Heart right ventricle (tissue), 16 donors: ENCODE measurements around the gene KCTD3. TPM values are rescaled to one million over a fixed set of nuclear protein-coding genes. Genes with fewer than 3 reads are reported as not detected.

ENCODE experiments used
- ATAC-seq, 8 donors: fragments of 200-7000 bp; cut with Tn5 transposase; one replicate each; pipeline ENCODE4 v1.9.1; 2020; ENCODE audit warnings: mild to moderate bottlenecking in 8 of 8, moderate library complexity in 8 of 8, moderate number of reproducible peaks in 1 of 8
- DNase-seq, 2 donors: peaks; one replicate each; pipeline ENCODE4 v3.0.0-alpha.2; 2020
- H3K27ac ChIP-seq, 10 donors: fragments of 200-600 bp; sonication (generic) in 2 of 10; one replicate each; pipeline versions ENCODE4 v1.5.0 to v1.8.0; 2020 to 2022; ENCODE audit warnings: mild to moderate bottlenecking in 3 of 10
- H3K27me3 ChIP-seq, 7 donors: fragments of 200-600 bp; one replicate each; pipeline ENCODE4 v1.8.0; 2021 to 2022; ENCODE audit warnings: mild to moderate bottlenecking in 2 of 7
- H3K36me3 ChIP-seq, 9 donors: fragments of 200-600 bp; sonication (generic) in 1 of 9; one replicate each; pipeline versions ENCODE4 v1.5.0 to v1.8.0; 2020 to 2022; ENCODE audit warnings: mild to moderate bottlenecking in 2 of 9
- H3K4me1 ChIP-seq, 9 donors: fragments of 200-600 bp; sonication (generic) in 1 of 9; one replicate each; pipeline versions ENCODE4 v1.5.0 to v1.8.0; 2020 to 2022; ENCODE audit warnings: mild to moderate bottlenecking in 4 of 9
- H3K4me3 ChIP-seq, 10 donors: fragments of 200-600 bp; sonication (generic) in 2 of 10; one replicate each; pipeline versions ENCODE4 v1.5.0 to v1.8.0; 2020 to 2022; ENCODE audit warnings: mild to moderate bottlenecking in 7 of 10, moderate library complexity in 2 of 10
- H3K9me3 ChIP-seq, 11 donors: fragments of 200-600 bp in 10 of 11; sonication (generic) in 2 of 11; one replicate each; pipeline versions ENCODE4 v1.5.0 to v1.8.0; 2013 to 2022; ENCODE audit warnings: mild to moderate bottlenecking in 2 of 11, control low read depth in 1 of 11, moderate library complexity in 1 of 11
- CTCF ChIP-seq, 9 donors: fragments of 200-600 bp; sonication (generic) in 2 of 9; IDR thresholded peaks; one replicate each; pipeline versions ENCODE4 v1.5.0 to v1.8.0; 2021 to 2022; ENCODE audit warnings: antibody characterized with exemption in 9 of 9, mild to moderate bottlenecking in 5 of 9, moderate library complexity in 1 of 9
- whole genome bisulfite sequencing, 2 donors: extraction: QIAGEN DNeasy Blood & Tissue Kit; methylation state at CpG; one replicate each; pipeline ENCODE4 v1.1.7; 2013; ENCODE audit warnings: inconsistent platforms in 1 of 2; 5-methylcytosine and 5-hydroxymethylcytosine counted together
- intact Hi-C, 10 donors: fragments of 100-400 bp; cut with DNase I; formaldehyde crosslinking; loops; one replicate each; pipeline versions ENCODE4 v1.11.1 to v1.14.2; 2022
- polyA plus RNA-seq, 2 donors: library from polyadenylated mRNA; stranded (reverse); fragments of 200-250 nt; gene quantifications; one replicate each; pipeline ENCODE4 v1.2.3, GENCODE V29; 2013
- total RNA-seq, 10 donors: library from RNA; stranded (reverse); fragmentation: NEBNext Ultra II Directional in 3 of 10; extraction: Animal tissue kit (Norgen Biotek cat#: 25700) in 3 of 10; gene quantifications; one replicate each; pipeline versions ENCODE4 v1.2.1 to v1.2.4, GENCODE V29; 2021 to 2023
- donor health status: Arrhythmogenic right ventricular cardiomyopathy.
- donor health status: ischemic (EF 13 %, LVEDD 7.1; RV severe dilation, severe dysfunction).
- donor health status: healthy with polysubstance abuse.
- donor health status: DM: no; HTN: yes; CAD: no.
- donor health status: DM: no; HTN: no; CAD: no.
- donor health status: ischemic (EF 25% LVEDD 6.9; RV normal size, moderate dysfunction).
- donor health status: ischemic (EF 25% LVEDD 5.7; RV mildly dilated, moderate dysfunction).
- donor health status: healthy.
- donor health status: DM: yes; HTN: yes; CAD: no.
- donor health status: Ischemic cardiomyopathy.
- donor health status: ischemic (EF 35%, LVEDD 5.7; RV mildly dilated, moderate dysfunction).
- donor health status: nonischemic (EF 11% LVEDD 7.7; RV severe dilation, severe dysfunction).
- donor health status: DM: yes; HTN: yes; CAD: no.
- donor health status: PGD.
- donor health status: ischemic (EF 29% LVEDD 5.4; RV normal size, mild dysfunction).
- donor health status: nonischemic (EF 23%, LVEDD 6.1; RV moderate dilation, normal function).

Gene KCTD3
- total and polyA plus RNA-seq, 12 donors, result 10.4 to 34.7 (median 16.6) TPM

- DNase-seq (no peak), ATAC-seq (no peak)
- H3K4me1 ChIP-seq, result peaks cover 0 to 9% (median 0%) of the 10 kb centered on the region in 9 donors
- H3K4me3 ChIP-seq, result no peak overlapping the region
- H3K36me3 ChIP-seq, result no peaks in the 10 kb centered on the region
- TF ChIP-seq CTCF (IDR thresholded peaks at IDR 0.05), result no peak
- H3K27me3 ChIP-seq, result no peaks in the 10 kb centered on the region
- H3K27ac ChIP-seq, result no peak overlapping the region
- H3K9me3 ChIP-seq, result peaks cover 0 to 24% (median 8%) of the 10 kb centered on the region in 11 donors
- intact Hi-C loops, result no loop called here
Observed at GRCh38 chr1:215545096-215545495, 22.0 kb upstream of the KCTD3 start.

- no peak for TF ChIP-seq CTCF (IDR thresholded peaks at IDR 0.05)
- H3K4me1 ChIP-seq, result peaks cover 0 to 9% (median 0%) of the 10 kb centered on the region in 9 donors
- peaks cover 0 to 24% (median 8%) of the 10 kb centered on the region in 11 donors for H3K9me3 ChIP-seq
- no peak for DNase-seq
- H3K27me3 ChIP-seq, result no peaks in the 10 kb centered on the region
- H3K36me3 ChIP-seq, result no peaks in the 10 kb centered on the region
- no peak overlapping the region for H3K4me3 ChIP-seq
- WGBS, 2 donors, result 94 to 100% methylated on average over 1 of the region's 1 CpG
- ATAC-seq, result no peak
- intact Hi-C loops, result no loop called here
- H3K27ac ChIP-seq, result no peak overlapping the region
Observed at GRCh38 chr1:215547011-215547410, 20.1 kb upstream of the KCTD3 start.

- intact Hi-C loops, result no loop called here
- no peak overlapping the region for H3K27ac ChIP-seq
- H3K4me1 ChIP-seq, result no peaks in the 10 kb centered on the region
- no peak for ATAC-seq
- no peaks in the 10 kb centered on the region for H3K36me3 ChIP-seq
- H3K27me3 ChIP-seq, result no peaks in the 10 kb centered on the region
- no peak for DNase-seq
- no peak for TF ChIP-seq CTCF (IDR thresholded peaks at IDR 0.05)
- no peak overlapping the region for H3K4me3 ChIP-seq
- WGBS, 2 donors, result 91 to 93% methylated on average over 5 of the region's 5 CpGs
- H3K9me3 ChIP-seq, result peaks cover 0 to 30% (median 11%) of the 10 kb centered on the region in 11 donors
Observed at GRCh38 chr1:215551806-215552205, 15.3 kb upstream of the KCTD3 start.

- 90% methylated on average over 1 of the region's 1 CpG for WGBS, 2 donors
- no peaks in the 10 kb centered on the region for H3K4me1 ChIP-seq
- H3K27me3 ChIP-seq, result no peaks in the 10 kb centered on the region
- ATAC-seq, result no peak
- no peaks in the 10 kb centered on the region for H3K36me3 ChIP-seq
- intact Hi-C loops, result no loop called here
- no peak for DNase-seq
- H3K4me3 ChIP-seq, result no peak overlapping the region
- H3K9me3 ChIP-seq, result peaks cover 0 to 30% (median 11%) of the 10 kb centered on the region in 11 donors
- no peak for TF ChIP-seq CTCF (IDR thresholded peaks at IDR 0.05)
- no peak overlapping the region for H3K27ac ChIP-seq
Observed at GRCh38 chr1:215554865-215555264, 12.2 kb upstream of the KCTD3 start.
